Breast epithelium (tissue), 3 donors: ENCODE results near the gene BCL11B.

Experiments used
- POLR2A ChIP-seq: fragments of 450-650 bp; IDR thresholded peaks from one replicate; pipeline ENCODE4 v1.6.1; 2016; ENCODE audit warnings: antibody characterized with exemption, mild to moderate bottlenecking, moderate library complexity
- TF ChIP-seq, protein P1 (sequence below), 3 donors: fragments of 450-650 bp; IDR thresholded peaks; one replicate each; pipeline ENCODE4 v1.5.1; 2016 to 2017; ENCODE audit warnings: antibody characterized with exemption in 3 of 3, mild to moderate bottlenecking in 3 of 3, moderate library complexity in 3 of 3

DNA sequence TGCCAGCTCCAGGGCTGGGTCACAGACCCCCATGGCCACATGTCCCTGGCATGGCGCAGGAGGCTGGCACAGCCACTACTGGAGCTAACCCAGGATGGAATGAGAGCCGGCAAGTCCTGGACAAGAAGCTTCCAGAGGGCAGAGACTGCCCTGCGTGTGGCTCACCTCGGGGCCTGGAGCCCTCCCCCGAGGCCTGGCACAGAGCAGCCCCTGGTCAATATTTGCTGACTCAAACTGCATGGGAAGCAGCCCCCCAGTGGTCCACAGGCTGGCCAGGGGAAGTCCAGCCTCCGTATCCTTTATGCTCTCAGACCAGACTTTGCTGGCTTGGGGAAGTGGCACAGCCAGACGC is 71.4 kb downstream of the BCL11B start:
- TF ChIP-seq, protein P1, sequence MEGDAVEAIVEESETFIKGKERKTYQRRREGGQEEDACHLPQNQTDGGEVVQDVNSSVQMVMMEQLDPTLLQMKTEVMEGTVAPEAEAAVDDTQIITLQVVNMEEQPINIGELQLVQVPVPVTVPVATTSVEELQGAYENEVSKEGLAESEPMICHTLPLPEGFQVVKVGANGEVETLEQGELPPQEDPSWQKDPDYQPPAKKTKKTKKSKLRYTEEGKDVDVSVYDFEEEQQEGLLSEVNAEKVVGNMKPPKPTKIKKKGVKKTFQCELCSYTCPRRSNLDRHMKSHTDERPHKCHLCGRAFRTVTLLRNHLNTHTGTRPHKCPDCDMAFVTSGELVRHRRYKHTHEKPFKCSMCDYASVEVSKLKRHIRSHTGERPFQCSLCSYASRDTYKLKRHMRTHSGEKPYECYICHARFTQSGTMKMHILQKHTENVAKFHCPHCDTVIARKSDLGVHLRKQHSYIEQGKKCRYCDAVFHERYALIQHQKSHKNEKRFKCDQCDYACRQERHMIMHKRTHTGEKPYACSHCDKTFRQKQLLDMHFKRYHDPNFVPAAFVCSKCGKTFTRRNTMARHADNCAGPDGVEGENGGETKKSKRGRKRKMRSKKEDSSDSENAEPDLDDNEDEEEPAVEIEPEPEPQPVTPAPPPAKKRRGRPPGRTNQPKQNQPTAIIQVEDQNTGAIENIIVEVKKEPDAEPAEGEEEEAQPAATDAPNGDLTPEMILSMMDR (IDR thresholded peaks at IDR 0.05), result no peak
- no peak for TF ChIP-seq POLR2A
